Measurements from ENCODE around the gene ZFP92. TPM values are rescaled to one million over a fixed set of nuclear protein-coding genes. Genes with fewer than 3 reads are reported as not detected.

ZFP92 gene
- total RNA-seq, 1 donor from 2014 or later = 2.4 TPM

GRCh38 chrX:153449368-153450113, 38.3 kb downstream of the ZFP92 start:
- intact Hi-C loops (cut with micrococcal nuclease) = no loop called here

GRCh38 chrX:153450114-153450948, 39.1 kb downstream of the ZFP92 start:
- no peaks in the 10 kb centered on the region for H3K9me3 Mint-ChIP-seq

More at GRCh38 chrX:153449368-153450113, 38.3 kb downstream of the ZFP92 start:
- H3K36me3 Mint-ChIP-seq (ENCODE audit: low read depth) = peaks cover 2% of the 10 kb centered on the region
- no peak overlapping the region for H3K27ac Mint-ChIP-seq
- H3K27me3 Mint-ChIP-seq (ENCODE audit: insufficient read depth) = no peaks in the 10 kb centered on the region
- no peak overlapping the region for H3K4me3 Mint-ChIP-seq
- no peak for DNase-seq (ENCODE audit: low spot score)
- no peaks in the 10 kb centered on the region for H3K9me3 Mint-ChIP-seq
- no peaks in the 10 kb centered on the region for H3K4me1 Mint-ChIP-seq (ENCODE audit: low read depth)

GRCh38 chrX:153450949-153451277, 39.6 kb downstream of the ZFP92 start:
- Mint-ChIP-seq H3K27ac (no peak overlapping the region), H3K4me3 (no peak overlapping the region), H3K36me3 (ENCODE audit: low read depth) (peaks cover 2% of the 10 kb centered on the region), H3K27me3 (ENCODE audit: insufficient read depth) (no peaks in the 10 kb centered on the region), H3K4me1 (ENCODE audit: low read depth) (no peaks in the 10 kb centered on the region), H3K9me3 (no peaks in the 10 kb centered on the region)
- no peak for DNase-seq (ENCODE audit: low spot score)
- intact Hi-C loops (cut with micrococcal nuclease) = no loop called here

More at GRCh38 chrX:153450114-153450948, 39.1 kb downstream of the ZFP92 start:
- intact Hi-C loops (cut with micrococcal nuclease) = no loop called here
- H3K4me3 Mint-ChIP-seq = no peak overlapping the region
- H3K27me3 Mint-ChIP-seq (ENCODE audit: insufficient read depth) = no peaks in the 10 kb centered on the region
- H3K4me1 Mint-ChIP-seq (ENCODE audit: low read depth) = no peaks in the 10 kb centered on the region
- DNase-seq (ENCODE audit: low spot score) = no peak
- peaks cover 2% of the 10 kb centered on the region for H3K36me3 Mint-ChIP-seq (ENCODE audit: low read depth)
- no peak overlapping the region for H3K27ac Mint-ChIP-seq

- peaks cover 9% of the 10 kb centered on the region for H3K36me3 Mint-ChIP-seq (ENCODE audit: low read depth)
- H3K4me1 Mint-ChIP-seq (ENCODE audit: low read depth) = no peaks in the 10 kb centered on the region
- H3K9me3 Mint-ChIP-seq = no peaks in the 10 kb centered on the region
- H3K4me3 Mint-ChIP-seq = no peak overlapping the region
- no peaks in the 10 kb centered on the region for H3K27me3 Mint-ChIP-seq (ENCODE audit: insufficient read depth)
- DNase-seq (ENCODE audit: low spot score) = no peak
- intact Hi-C loops (cut with micrococcal nuclease) = no loop called here
- H3K27ac Mint-ChIP-seq = no peak overlapping the region
Measured at GRCh38 chrX:153454901-153455550, 43.8 kb downstream of the ZFP92 start.

- peaks cover 11% of the 10 kb centered on the region for H3K36me3 Mint-ChIP-seq (ENCODE audit: low read depth)
- no peak overlapping the region for H3K27ac Mint-ChIP-seq
Measured at GRCh38 chrX:153455571-153455970, 44.3 kb downstream of the ZFP92 start.

GRCh38 chrX:153456161-153456560, 44.9 kb downstream of the ZFP92 start:
- Mint-ChIP-seq H3K9me3 (no peaks in the 10 kb centered on the region), H3K27me3 (ENCODE audit: insufficient read depth) (no peaks in the 10 kb centered on the region), H3K4me1 (ENCODE audit: low read depth) (no peaks in the 10 kb centered on the region), H3K4me3 (no peak overlapping the region), H3K36me3 (ENCODE audit: low read depth) (peaks cover 12% of the 10 kb centered on the region), H3K27ac (no peak overlapping the region)
- intact Hi-C loops (cut with micrococcal nuclease) = no loop called here
- DNase-seq (ENCODE audit: low spot score) = no peak

More at GRCh38 chrX:153455571-153455970, 44.3 kb downstream of the ZFP92 start:
- Mint-ChIP-seq H3K4me1 (ENCODE audit: low read depth) (no peaks in the 10 kb centered on the region), H3K9me3 (no peaks in the 10 kb centered on the region), H3K27me3 (ENCODE audit: insufficient read depth) (no peaks in the 10 kb centered on the region), H3K4me3 (no peak overlapping the region)
- DNase-seq (ENCODE audit: low spot score) = no peak
- intact Hi-C loops (cut with micrococcal nuclease) = no loop called here

GRCh38 chrX:153456704-153457103, 45.4 kb downstream of the ZFP92 start:
- no peak overlapping the region for H3K27ac Mint-ChIP-seq
- DNase-seq (ENCODE audit: low spot score) = no peak
- H3K4me1 Mint-ChIP-seq (ENCODE audit: low read depth) = no peaks in the 10 kb centered on the region
- intact Hi-C loops (cut with micrococcal nuclease) = no loop called here
- peaks cover 15% of the 10 kb centered on the region for H3K36me3 Mint-ChIP-seq (ENCODE audit: low read depth)
- no peaks in the 10 kb centered on the region for H3K9me3 Mint-ChIP-seq
- H3K27me3 Mint-ChIP-seq (ENCODE audit: insufficient read depth) = no peaks in the 10 kb centered on the region
- H3K4me3 Mint-ChIP-seq = no peak overlapping the region

- no peaks in the 10 kb centered on the region for H3K27me3 Mint-ChIP-seq (ENCODE audit: insufficient read depth)
Measured at GRCh38 chrX:153457136-153457825, 46.0 kb downstream of the ZFP92 start.

GRCh38 chrX:153457827-153458466, 46.7 kb downstream of the ZFP92 start:
- H3K27ac Mint-ChIP-seq = no peak overlapping the region
- DNase-seq (ENCODE audit: low spot score) = no peak
- peaks cover 17% of the 10 kb centered on the region for H3K36me3 Mint-ChIP-seq (ENCODE audit: low read depth)
- H3K27me3 Mint-ChIP-seq (ENCODE audit: insufficient read depth) = no peaks in the 10 kb centered on the region
- H3K4me3 Mint-ChIP-seq = no peak overlapping the region
- H3K4me1 Mint-ChIP-seq (ENCODE audit: low read depth) = no peaks in the 10 kb centered on the region
- intact Hi-C loops (cut with micrococcal nuclease) = no loop called here
- H3K9me3 Mint-ChIP-seq = no peaks in the 10 kb centered on the region

More at GRCh38 chrX:153457136-153457825, 46.0 kb downstream of the ZFP92 start:
- no peaks in the 10 kb centered on the region for H3K4me1 Mint-ChIP-seq (ENCODE audit: low read depth)
- no peaks in the 10 kb centered on the region for H3K9me3 Mint-ChIP-seq
- peaks cover 17% of the 10 kb centered on the region for H3K36me3 Mint-ChIP-seq (ENCODE audit: low read depth)
- no peak for DNase-seq (ENCODE audit: low spot score)
- H3K27ac Mint-ChIP-seq = no peak overlapping the region
- intact Hi-C loops (cut with micrococcal nuclease) = no loop called here
- no peak overlapping the region for H3K4me3 Mint-ChIP-seq

GRCh38 chrX:153458476-153458875, 47.2 kb downstream of the ZFP92 start:
- no peak for DNase-seq (ENCODE audit: low spot score)
- intact Hi-C loops (cut with micrococcal nuclease) = no loop called here
- Mint-ChIP-seq H3K4me1 (ENCODE audit: low read depth) (no peaks in the 10 kb centered on the region), H3K4me3 (no peak overlapping the region), H3K36me3 (ENCODE audit: low read depth) (peaks cover 17% of the 10 kb centered on the region), H3K9me3 (no peaks in the 10 kb centered on the region), H3K27me3 (ENCODE audit: insufficient read depth) (no peaks in the 10 kb centered on the region), H3K27ac (no peak overlapping the region)

- Mint-ChIP-seq H3K4me3 (no peak overlapping the region), H3K9me3 (no peaks in the 10 kb centered on the region), H3K36me3 (ENCODE audit: low read depth) (peaks cover 17% of the 10 kb centered on the region), H3K4me1 (ENCODE audit: low read depth) (no peaks in the 10 kb centered on the region), H3K27me3 (ENCODE audit: insufficient read depth) (no peaks in the 10 kb centered on the region), H3K27ac (no peak overlapping the region)
- intact Hi-C loops (cut with micrococcal nuclease) = loop anchor here (2.0 kb wide), 1 partner anchor 57 kb away; the partner anchor contains the start of gene ATP2B3
- no peak for DNase-seq (ENCODE audit: low spot score)
Measured at GRCh38 chrX:153459986-153460385, 48.7 kb downstream of the ZFP92 start.

- peaks cover 17% of the 10 kb centered on the region for H3K36me3 Mint-ChIP-seq (ENCODE audit: low read depth)
- no peak for DNase-seq (ENCODE audit: low spot score)
- no peaks in the 10 kb centered on the region for H3K9me3 Mint-ChIP-seq
- H3K27ac Mint-ChIP-seq = no peak overlapping the region
- intact Hi-C loops (cut with micrococcal nuclease) = loop anchor here (1.0 to 2.0 kb wide), 2 partner anchors 46 to 56 kb away; partner anchors contain the start of gene ATP2B3
- H3K27me3 Mint-ChIP-seq (ENCODE audit: insufficient read depth) = no peaks in the 10 kb centered on the region
- no peaks in the 10 kb centered on the region for H3K4me1 Mint-ChIP-seq (ENCODE audit: low read depth)
- no peak overlapping the region for H3K4me3 Mint-ChIP-seq
Measured at GRCh38 chrX:153460826-153461225, 49.6 kb downstream of the ZFP92 start.

Measured in activated T-helper 1 cell treated with anti-CD3 and anti-CD28 coated beads, Interleukin-12 subunit alpha, Interleukin-12 subunit beta, Interleukin-2, Interleukin-4 antibody, amounts not matched to agents 30 ng/mL and 10 ng/mL and 1 ng/mL, durations not matched to agents 14 hours and 24 hours and 36 hours (primary cell).